Left lung (tissue), 10 donors: ENCODE measurements around the gene RTN1. TPM values are rescaled to one million over a fixed set of nuclear protein-coding genes. Genes with fewer than 3 reads are reported as not detected.

Source experiments
- ATAC-seq: fragments of 200-7000 bp; cut with Tn5 transposase; one replicate; pipeline ENCODE4 v1.9.1; 2020; ENCODE audit warnings: moderate library complexity
- DNase-seq, 4 donors: peaks; one replicate each; pipeline ENCODE4 v3.0.0-alpha.2; 2013 to 2020
- H3K27ac ChIP-seq, 2 donors: fragments of 200-600 bp; sonication (generic) in 1 of 2; one replicate each; pipeline versions ENCODE4 v1.5.0 to v1.8.0; 2020 to 2021
- H3K27me3 ChIP-seq, 2 donors: fragments of 200-600 bp; sonication (generic) in 1 of 2; one replicate each; pipeline versions ENCODE4 v1.5.0 to v1.8.0; 2020 to 2021
- H3K36me3 ChIP-seq, 2 donors: fragments of 200-600 bp; sonication (generic) in 1 of 2; one replicate each; pipeline versions ENCODE4 v1.5.0 to v1.8.0; 2020 to 2021
- H3K4me1 ChIP-seq, 2 donors: fragments of 200-600 bp; one replicate each; pipeline ENCODE4 v1.8.0; 2021
- H3K4me3 ChIP-seq, 2 donors: fragments of 200-600 bp; sonication (generic) in 1 of 2; one replicate each; pipeline versions ENCODE4 v1.5.0 to v1.8.0; 2020 to 2021; ENCODE audit warnings: mild to moderate bottlenecking in 1 of 2
- H3K9me3 ChIP-seq, 2 donors: fragments of 200-600 bp; sonication (generic) in 1 of 2; one replicate each; pipeline versions ENCODE4 v1.5.0 to v1.8.0; 2020 to 2021
- CTCF ChIP-seq, 2 donors: fragments of 200-600 bp; sonication (generic) in 1 of 2; IDR thresholded peaks; one replicate each; pipeline versions ENCODE4 v1.5.0 to v1.8.0; 2021; ENCODE audit warnings: antibody characterized with exemption in 2 of 2
- intact Hi-C, 2 donors: fragments of 100-400 bp; cut with DNase I; formaldehyde crosslinking; loops; one replicate each; pipeline versions ENCODE4 v1.11.2 to v1.14.2; 2022
- polyA plus RNA-seq, 6 donors: library from polyadenylated mRNA; unstranded; fragments of 120-200 nt; gene quantifications; one replicate each; pipeline ENCODE4 v1.2.1, GENCODE V29; 2013; ENCODE audit not compliant: insufficient read length in 6 of 6
- total RNA-seq, 2 donors: library from RNA; stranded (reverse); fragmentation: NEBNext Ultra II Directional; extraction: Animal tissue kit (Norgen Biotek cat#: 25700); gene quantifications; one replicate each; pipeline ENCODE4 v1.2.1, GENCODE V29; 2021
- donor health status: DM: no; HTN: yes; CAD: no.
- donor health status: DM: no; HTN: no; CAD: no.

RTN1 gene
- total and polyA plus RNA-seq, 8 donors: 3.6 to 7.9 (median 4.7) TPM

GRCh38 chr14:59630288-59630963, 240.2 kb downstream of the RTN1 start:
- ATAC-seq: peak; percentile 39
- TF ChIP-seq CTCF (IDR thresholded peaks at IDR 0.05): no peak
- Histone ChIP-seq H3K9me3 (no peaks in the 10 kb centered on the region), H3K4me3 (no peak overlapping the region), H3K36me3 (no peaks in the 10 kb centered on the region), H3K4me1 (peaks cover 0 to 6% of the 10 kb centered on the region in 2 donors), H3K27ac (no peak overlapping the region), H3K27me3 (peaks cover 23 to 41% of the 10 kb centered on the region in 2 donors)
- DNase-seq: peak in 2 of 4 donors; percentile 9 to 82
- intact Hi-C loops: no loop called here

- Histone ChIP-seq H3K36me3 (no peaks in the 10 kb centered on the region), H3K4me1 (peaks cover 0 to 6% of the 10 kb centered on the region in 2 donors), H3K27ac (no peak overlapping the region), H3K9me3 (no peaks in the 10 kb centered on the region), H3K4me3 (no peak overlapping the region), H3K27me3 (peaks cover 23 to 41% of the 10 kb centered on the region in 2 donors)
- TF ChIP-seq CTCF (IDR thresholded peaks at IDR 0.05): no peak
- intact Hi-C loops: no loop called here
- ATAC-seq (no peak), DNase-seq (no peak)
These were observed 240.9 kb downstream of the RTN1 start for GRCh38 chr14:59629444-59630287.

- no peak for ATAC-seq
- TF ChIP-seq CTCF (IDR thresholded peaks at IDR 0.05): no peak
- Histone ChIP-seq H3K4me3 (no peak overlapping the region), H3K27ac (no peak overlapping the region), H3K9me3 (no peaks in the 10 kb centered on the region), H3K4me1 (peaks cover 0 to 6% of the 10 kb centered on the region in 2 donors), H3K36me3 (no peaks in the 10 kb centered on the region), H3K27me3 (peaks cover 23 to 37% of the 10 kb centered on the region in 2 donors)
- intact Hi-C loops: no loop called here
- no peak for DNase-seq
These were observed 243.5 kb downstream of the RTN1 start for GRCh38 chr14:59627011-59627520.

- ATAC-seq: no peak
- H3K27ac ChIP-seq: no peak overlapping the region
- no peaks in the 10 kb centered on the region for H3K36me3 ChIP-seq
- H3K27me3 ChIP-seq: no peaks in the 10 kb centered on the region
- no peak for DNase-seq
- no peaks in the 10 kb centered on the region for H3K9me3 ChIP-seq
- TF ChIP-seq CTCF (IDR thresholded peaks at IDR 0.05): no peak
- H3K4me1 ChIP-seq: no peaks in the 10 kb centered on the region
- intact Hi-C loops: no loop called here
- no peak overlapping the region for H3K4me3 ChIP-seq
These were observed 247.9 kb downstream of the RTN1 start for GRCh38 chr14:59622631-59623030.

- no peak overlapping the region for H3K4me3 ChIP-seq
- intact Hi-C loops: no loop called here
- no peak for TF ChIP-seq CTCF (IDR thresholded peaks at IDR 0.05)
These were observed 251.5 kb downstream of the RTN1 start for GRCh38 chr14:59619061-59619460.

More at GRCh38 chr14:59619061-59619460, 251.5 kb downstream of the RTN1 start:
- Histone ChIP-seq H3K9me3 (peaks cover 0 to 6% of the 10 kb centered on the region in 2 donors), H3K27me3 (no peaks in the 10 kb centered on the region), H3K27ac (no peak overlapping the region), H3K4me1 (no peaks in the 10 kb centered on the region), H3K36me3 (no peaks in the 10 kb centered on the region)
- ATAC-seq: no peak
- no peak for DNase-seq
